ENCODE results near the gene GPR35.

The GPR35 gene

GRCh38 chr2:240639566-240639965 is 14.3 kb downstream of the GPR35 start:
- Histone ChIP-seq H3K4me1 (ENCODE audit: control insufficient read depth, insufficient read depth, low read length) (no peaks in the 10 kb centered on the region), H3K4me3 (ENCODE audit: low read depth, low read length) (no peak overlapping the region), H3K9me3 (ENCODE audit: control insufficient read depth, insufficient read depth, low read length) (no peaks in the 10 kb centered on the region), H3K9ac (ENCODE audit: low read depth, low read length) (no peak overlapping the region), H3K27me3 (ENCODE audit: control insufficient read depth, insufficient read depth, low read length) (no peaks in the 10 kb centered on the region), H3K36me3 (ENCODE audit: control insufficient read depth, insufficient read depth, low read length) (no peaks in the 10 kb centered on the region)

GRCh38 chr2:240640939-240641338 is 15.7 kb downstream of the GPR35 start:
- H3K4me3 ChIP-seq (ENCODE audit: low read depth, low read length), result no peak overlapping the region
- no peaks in the 10 kb centered on the region for H3K36me3 ChIP-seq (ENCODE audit: control insufficient read depth, insufficient read depth, low read length)
- no peak overlapping the region for H3K9ac ChIP-seq (ENCODE audit: low read depth, low read length)
- no peaks in the 10 kb centered on the region for H3K9me3 ChIP-seq (ENCODE audit: control insufficient read depth, insufficient read depth, low read length)
- H3K27me3 ChIP-seq (ENCODE audit: control insufficient read depth, insufficient read depth, low read length), result no peaks in the 10 kb centered on the region
- H3K4me1 ChIP-seq (ENCODE audit: control insufficient read depth, insufficient read depth, low read length), result no peaks in the 10 kb centered on the region

GRCh38 chr2:240642061-240642805 is 17.0 kb downstream of the GPR35 start:
- Histone ChIP-seq H3K36me3 (ENCODE audit: control insufficient read depth, insufficient read depth, low read length) (no peaks in the 10 kb centered on the region), H3K4me1 (ENCODE audit: control insufficient read depth, insufficient read depth, low read length) (no peaks in the 10 kb centered on the region), H3K9me3 (ENCODE audit: control insufficient read depth, insufficient read depth, low read length) (no peaks in the 10 kb centered on the region), H3K4me3 (ENCODE audit: low read depth, low read length) (no peak overlapping the region), H3K27me3 (ENCODE audit: control insufficient read depth, insufficient read depth, low read length) (no peaks in the 10 kb centered on the region), H3K9ac (ENCODE audit: low read depth, low read length) (no peak overlapping the region)

GRCh38 chr2:240642806-240643092 is 17.5 kb downstream of the GPR35 start:
- no peaks in the 10 kb centered on the region for H3K4me1 ChIP-seq (ENCODE audit: control insufficient read depth, insufficient read depth, low read length)
- no peaks in the 10 kb centered on the region for H3K27me3 ChIP-seq (ENCODE audit: control insufficient read depth, insufficient read depth, low read length)
- no peak overlapping the region for H3K4me3 ChIP-seq (ENCODE audit: low read depth, low read length)
- no peaks in the 10 kb centered on the region for H3K36me3 ChIP-seq (ENCODE audit: control insufficient read depth, insufficient read depth, low read length)
- H3K9ac ChIP-seq (ENCODE audit: low read depth, low read length), result no peak overlapping the region
- no peaks in the 10 kb centered on the region for H3K9me3 ChIP-seq (ENCODE audit: control insufficient read depth, insufficient read depth, low read length)

GRCh38 chr2:240643093-240643810 is 18.0 kb downstream of the GPR35 start:
- no peak overlapping the region for H3K4me3 ChIP-seq (ENCODE audit: low read depth, low read length)
- H3K9me3 ChIP-seq (ENCODE audit: control insufficient read depth, insufficient read depth, low read length), result no peaks in the 10 kb centered on the region
- H3K27me3 ChIP-seq (ENCODE audit: control insufficient read depth, insufficient read depth, low read length), result no peaks in the 10 kb centered on the region
- H3K9ac ChIP-seq (ENCODE audit: low read depth, low read length), result no peak overlapping the region
- no peaks in the 10 kb centered on the region for H3K4me1 ChIP-seq (ENCODE audit: control insufficient read depth, insufficient read depth, low read length)
- no peaks in the 10 kb centered on the region for H3K36me3 ChIP-seq (ENCODE audit: control insufficient read depth, insufficient read depth, low read length)

GRCh38 chr2:240643811-240644150 is 18.5 kb downstream of the GPR35 start:
- no peak overlapping the region for H3K4me3 ChIP-seq (ENCODE audit: low read depth, low read length)
- no peak overlapping the region for H3K9ac ChIP-seq (ENCODE audit: low read depth, low read length)
- no peaks in the 10 kb centered on the region for H3K27me3 ChIP-seq (ENCODE audit: control insufficient read depth, insufficient read depth, low read length)
- no peaks in the 10 kb centered on the region for H3K4me1 ChIP-seq (ENCODE audit: control insufficient read depth, insufficient read depth, low read length)
- no peaks in the 10 kb centered on the region for H3K36me3 ChIP-seq (ENCODE audit: control insufficient read depth, insufficient read depth, low read length)
- H3K9me3 ChIP-seq (ENCODE audit: control insufficient read depth, insufficient read depth, low read length), result no peaks in the 10 kb centered on the region

GRCh38 chr2:240644171-240644651 is 18.9 kb downstream of the GPR35 start:
- Histone ChIP-seq H3K4me3 (ENCODE audit: low read depth, low read length) (no peak overlapping the region), H3K27me3 (ENCODE audit: control insufficient read depth, insufficient read depth, low read length) (no peaks in the 10 kb centered on the region), H3K9me3 (ENCODE audit: control insufficient read depth, insufficient read depth, low read length) (no peaks in the 10 kb centered on the region), H3K36me3 (ENCODE audit: control insufficient read depth, insufficient read depth, low read length) (no peaks in the 10 kb centered on the region), H3K9ac (ENCODE audit: low read depth, low read length) (no peak overlapping the region), H3K4me1 (ENCODE audit: control insufficient read depth, insufficient read depth, low read length) (no peaks in the 10 kb centered on the region)

GRCh38 chr2:240644859-240645301 is 19.6 kb downstream of the GPR35 start:
- no peaks in the 10 kb centered on the region for H3K27me3 ChIP-seq (ENCODE audit: control insufficient read depth, insufficient read depth, low read length)
- no peaks in the 10 kb centered on the region for H3K36me3 ChIP-seq (ENCODE audit: control insufficient read depth, insufficient read depth, low read length)
- no peak overlapping the region for H3K4me3 ChIP-seq (ENCODE audit: low read depth, low read length)
- no peaks in the 10 kb centered on the region for H3K9me3 ChIP-seq (ENCODE audit: control insufficient read depth, insufficient read depth, low read length)
- H3K4me1 ChIP-seq (ENCODE audit: control insufficient read depth, insufficient read depth, low read length), result no peaks in the 10 kb centered on the region
- no peak overlapping the region for H3K9ac ChIP-seq (ENCODE audit: low read depth, low read length)

- no peak overlapping the region for H3K9ac ChIP-seq (ENCODE audit: low read depth, low read length)
- no peak overlapping the region for H3K4me3 ChIP-seq (ENCODE audit: low read depth, low read length)
- no peaks in the 10 kb centered on the region for H3K4me1 ChIP-seq (ENCODE audit: control insufficient read depth, insufficient read depth, low read length)
- H3K9me3 ChIP-seq (ENCODE audit: control insufficient read depth, insufficient read depth, low read length), result no peaks in the 10 kb centered on the region
- no peaks in the 10 kb centered on the region for H3K27me3 ChIP-seq (ENCODE audit: control insufficient read depth, insufficient read depth, low read length)
- no peaks in the 10 kb centered on the region for H3K36me3 ChIP-seq (ENCODE audit: control insufficient read depth, insufficient read depth, low read length)
These were observed 20.1 kb downstream of the GPR35 start for GRCh38 chr2:240645346-240645745.

- no peaks in the 10 kb centered on the region for H3K36me3 ChIP-seq (ENCODE audit: control insufficient read depth, insufficient read depth, low read length)
- no peaks in the 10 kb centered on the region for H3K27me3 ChIP-seq (ENCODE audit: control insufficient read depth, insufficient read depth, low read length)
- no peaks in the 10 kb centered on the region for H3K4me1 ChIP-seq (ENCODE audit: control insufficient read depth, insufficient read depth, low read length)
- H3K4me3 ChIP-seq (ENCODE audit: low read depth, low read length), result no peak overlapping the region
- no peak overlapping the region for H3K9ac ChIP-seq (ENCODE audit: low read depth, low read length)
- no peaks in the 10 kb centered on the region for H3K9me3 ChIP-seq (ENCODE audit: control insufficient read depth, insufficient read depth, low read length)
These were observed 20.5 kb downstream of the GPR35 start for GRCh38 chr2:240645801-240646175.

GRCh38 chr2:240646176-240646899 is 21.1 kb downstream of the GPR35 start:
- Histone ChIP-seq H3K9me3 (ENCODE audit: control insufficient read depth, insufficient read depth, low read length) (no peaks in the 10 kb centered on the region), H3K36me3 (ENCODE audit: control insufficient read depth, insufficient read depth, low read length) (no peaks in the 10 kb centered on the region), H3K27me3 (ENCODE audit: control insufficient read depth, insufficient read depth, low read length) (no peaks in the 10 kb centered on the region), H3K4me3 (ENCODE audit: low read depth, low read length) (no peak overlapping the region), H3K9ac (ENCODE audit: low read depth, low read length) (no peak overlapping the region), H3K4me1 (ENCODE audit: control insufficient read depth, insufficient read depth, low read length) (no peaks in the 10 kb centered on the region)

Measured in iPS-15b (cell line).